SK-N-SH (cell line): ENCODE results near the gene ROBO1. TPM values are rescaled to one million over a fixed set of nuclear protein-coding genes. Genes with fewer than 3 reads are reported as not detected.

ENCODE experiments used
- CTCF ChIA-PET: fragments of 300-600, 350-600 bp; formaldehyde crosslinking; extraction: SDS; loops from one replicate; lab custom pipeline; 2021; lab: Yijun Ruan, JAX
- POLR2A ChIA-PET: fragments of 350-600 bp; sonication (Branson Sonifier 250); formaldehyde crosslinking; extraction: SDS; loops from one replicate; lab custom pipeline; 2020; ENCODE audit warnings: antibody characterized with exemption, inconsistent platforms; lab: Yijun Ruan, JAX
- DNase-seq: peaks from one replicate; pipeline ENCODE4 v3.0.0; 2012
- H2AFZ ChIP-seq: fragments of 200-600 bp; sonication (generic); 2 replicates; pipeline ENCODE4 v1.8.1; 2016; ENCODE audit warnings: antibody characterized with exemption, mild to moderate bottlenecking, low read depth
- H3F3A ChIP-seq: fragments of 200-600 bp; sonication (generic); replicated peaks from 2 replicates; pipeline ENCODE3; 2016; ENCODE audit warnings: antibody characterized with exemption, mild to moderate bottlenecking; ENCODE audit not compliant: insufficient read depth
- H3K27ac ChIP-seq, 2 experiments: fragments of 200-500 bp in 1 of 2; fragments of 200-600 bp in 1 of 2; sonication (Bioruptor generic) in 1 of 2; sonication (generic), shearing (Covaris generic) in 1 of 2; 2 replicates each; pipeline versions ENCODE4 v1.5.1 to v1.6.1; 2014 to 2016; ENCODE audit warnings: low read depth in 2 of 2, inconsistent platforms in 1 of 2, low read length in 1 of 2, mild to moderate bottlenecking in 1 of 2, mixed read lengths in 1 of 2
- H3K27me3 ChIP-seq: fragments of 200-600 bp; sonication (generic), shearing (Covaris generic); 2 replicates; pipeline ENCODE4 v1.6.1; 2016; ENCODE audit warnings: mixed run types; ENCODE audit not compliant: insufficient read depth
- H3K36me3 ChIP-seq, 2 experiments: fragments of 200-500 bp in 1 of 2; fragments of 200-600 bp in 1 of 2; sonication (Bioruptor generic) in 1 of 2; sonication (generic) in 1 of 2; replicated peaks in 1 of 2; 2 replicates each; pipeline versions ENCODE3 to v1.5.1; 2014 to 2016; ENCODE audit warnings: low read length in 1 of 2, mild to moderate bottlenecking in 1 of 2; ENCODE audit not compliant: insufficient read depth in 2 of 2, control insufficient read depth in 1 of 2
- H3K4me1 ChIP-seq, 2 experiments: fragments of 200-500 bp in 1 of 2; fragments of 200-600 bp in 1 of 2; sonication (Bioruptor generic) in 1 of 2; sonication (generic), shearing (Covaris generic) in 1 of 2; 2 replicates each; pipeline versions ENCODE4 v1.5.1 to v1.6.1; 2014 to 2016; ENCODE audit warnings: low read depth in 1 of 2, low read length in 1 of 2, mixed run types in 1 of 2; ENCODE audit not compliant: insufficient read depth in 2 of 2, control insufficient read depth in 1 of 2
- H3K4me2 ChIP-seq: fragments of 200-600 bp; sonication (generic), shearing (Covaris generic); 2 replicates; pipeline ENCODE4 v1.6.1; 2017; ENCODE audit warnings: mixed run types
- H3K4me3 ChIP-seq, 2 experiments: fragments of 200-500 bp in 1 of 2; fragments of 200-600 bp in 1 of 2; sonication (Bioruptor generic) in 1 of 2; sonication (generic), shearing (Covaris generic) in 1 of 2; 2 replicates each; pipeline versions ENCODE4 v1.5.1 to v1.8.1; 2014 to 2016; ENCODE audit warnings: low read depth in 2 of 2, inconsistent platforms in 1 of 2, low read length in 1 of 2, mild to moderate bottlenecking in 1 of 2, mixed read lengths in 1 of 2, moderate library complexity in 1 of 2
- H3K79me2 ChIP-seq: fragments of 200-600 bp; sonication (generic); 2 replicates; pipeline ENCODE4 v1.8.1; 2017; ENCODE audit warnings: mild to moderate bottlenecking; ENCODE audit not compliant: insufficient read depth
- H3K9ac ChIP-seq: fragments of 200-600 bp; sonication (generic); 2 replicates; pipeline ENCODE4 v1.6.1; 2017; ENCODE audit warnings: mixed run types
- H3K9me2 ChIP-seq: fragments of 200-600 bp; sonication (generic); 2 replicates; pipeline ENCODE4 v1.6.1; 2017; ENCODE audit warnings: mixed run types
- H3K9me3 ChIP-seq: fragments of 200-600 bp; sonication (generic); 2 replicates; pipeline ENCODE4 v1.6.1; 2017; ENCODE audit warnings: mixed run types, mild to moderate bottlenecking, moderate library complexity
- H4K20me1 ChIP-seq: fragments of 200-600 bp; sonication (generic); 2 replicates; pipeline ENCODE4 v1.6.1; 2017; ENCODE audit warnings: mild to moderate bottlenecking, mixed run types; ENCODE audit not compliant: insufficient read depth
- CHD2 ChIP-seq: fragments of 150-350 bp; IDR thresholded peaks from 2 replicates; pipeline ENCODE4 v1.6.1; 2018; ENCODE audit warnings: low read length; ENCODE audit not compliant: partially characterized antibody
- EP300 ChIP-seq, 2 experiments: IDR thresholded peaks; 2 replicates each; pipeline versions ENCODE4 v1.4.0 to v1.6.1; 2012; ENCODE audit warnings: borderline replicate concordance in 1 of 2, low read depth in 1 of 2, low read length in 1 of 2
- EZH2phosphoT487 ChIP-seq: fragments of 200-600 bp; sonication (generic); IDR thresholded peaks from 2 replicates; pipeline ENCODE4 v1.6.1; 2017; ENCODE audit warnings: low read depth, mixed run types, mild to moderate bottlenecking, antibody characterized with exemption, moderate library complexity, borderline replicate concordance
- FOSL2 ChIP-seq: IDR thresholded peaks from 2 replicates; pipeline ENCODE4 v1.4.0; 2012; ENCODE audit warnings: low read depth, mild to moderate bottlenecking, moderate library complexity, borderline replicate concordance
- FOXJ3 ChIP-seq: sonication (generic); formaldehyde crosslinking; IDR thresholded peaks from 2 replicates; pipeline ENCODE4 v1.5.1; 2020; ENCODE audit warnings: mild to moderate bottlenecking, missing genetic modification reagents
- FOXM1 ChIP-seq: IDR thresholded peaks from 2 replicates; pipeline ENCODE4 v1.4.0; 2012; ENCODE audit warnings: low read depth, mild to moderate bottlenecking
- GABPA ChIP-seq: IDR thresholded peaks from 2 replicates; pipeline ENCODE4 v1.4.0; 2012; ENCODE audit warnings: low read depth, mild to moderate bottlenecking
- GATA2 ChIP-seq: sonication (generic); formaldehyde crosslinking; IDR thresholded peaks from 2 replicates; pipeline ENCODE4 v1.5.0; 2020; ENCODE audit warnings: mild to moderate bottlenecking, missing genetic modification reagents
- JUND ChIP-seq: IDR thresholded peaks from 2 replicates; pipeline ENCODE4 v1.4.0; 2012
- MEF2A ChIP-seq: IDR thresholded peaks from 2 replicates; pipeline ENCODE4 v1.4.0; 2012; ENCODE audit warnings: low read depth, borderline replicate concordance
- MXI1 ChIP-seq: IDR thresholded peaks from 2 replicates; pipeline ENCODE4 v1.6.1; 2012; ENCODE audit warnings: mild to moderate bottlenecking, low read depth, low read length, improper control_type of control experiment
- NFIC ChIP-seq: IDR thresholded peaks from 2 replicates; pipeline ENCODE4 v1.4.0; 2012; ENCODE audit warnings: borderline replicate concordance
- RAD21 ChIP-seq: IDR thresholded peaks from 2 replicates; pipeline ENCODE4 v1.6.1; 2012; ENCODE audit warnings: mild to moderate bottlenecking, low read length
- RCOR1 ChIP-seq: fragments of 150-350 bp; IDR thresholded peaks from 2 replicates; pipeline ENCODE4 v1.6.1; 2017; ENCODE audit warnings: antibody characterized with exemption, low read length
- RFX5 ChIP-seq: IDR thresholded peaks from 2 replicates; pipeline ENCODE4 v1.6.1; 2012; ENCODE audit warnings: mild to moderate bottlenecking, improper control_type of control experiment, low read length
- RXRA ChIP-seq: IDR thresholded peaks from 2 replicates; pipeline ENCODE4 v1.4.0; 2012; ENCODE audit warnings: low read depth, mild to moderate bottlenecking, borderline replicate concordance
- SIN3A ChIP-seq: IDR thresholded peaks from 2 replicates; pipeline ENCODE4 v1.6.1; 2012; ENCODE audit warnings: low read depth, mild to moderate bottlenecking, low read length, moderate library complexity, borderline replicate concordance
- SMC3 ChIP-seq: IDR thresholded peaks from 2 replicates; pipeline ENCODE4 v1.6.1; 2012; ENCODE audit warnings: low read depth, low read length, improper control_type of control experiment
- TAF1 ChIP-seq: IDR thresholded peaks from 2 replicates; pipeline ENCODE4 v1.6.1; 2012; ENCODE audit warnings: low read depth, mild to moderate bottlenecking, low read length, moderate library complexity, borderline replicate concordance
- TEAD4 ChIP-seq: IDR thresholded peaks from 2 replicates; pipeline ENCODE4 v1.4.0; 2012; ENCODE audit warnings: mild to moderate bottlenecking, borderline replicate concordance; ENCODE audit not compliant: insufficient read depth
- YY1 ChIP-seq: IDR thresholded peaks from 2 replicates; pipeline ENCODE4 v1.4.0; 2012; ENCODE audit warnings: low read depth, mild to moderate bottlenecking
- WGBS: methylation state at CpG from one replicate; pipeline ENCODE4 v1.1.6; 2017; ENCODE audit warnings: low lambda C conversion rate; 5-methylcytosine and 5-hydroxymethylcytosine counted together
- polyA plus RNA-seq, 3 experiments: library from polyadenylated mRNA; depleted of rRNA; stranded (reverse); fragments of >200 nt; gene quantifications; 2 replicates each; pipeline ENCODE4 v1.2.3, GENCODE V29; 2012
- TF ChIP-seq, protein P1 (sequence below): fragments of 150-350 bp; IDR thresholded peaks from 2 replicates; pipeline ENCODE4 v1.6.1; 2016; ENCODE audit warnings: mild to moderate bottlenecking, low read depth, low read length
- TF ChIP-seq, protein P2 (sequence below): fragments of 200-600 bp; sonication (generic); IDR thresholded peaks from 2 replicates; pipeline ENCODE4 v1.6.1; 2017; ENCODE audit warnings: antibody characterized with exemption, mild to moderate bottlenecking, moderate library complexity
- TF ChIP-seq, protein P3 (sequence below): IDR thresholded peaks from 2 replicates; pipeline ENCODE4 v1.6.1; 2012; ENCODE audit warnings: mild to moderate bottlenecking, low read depth, low read length, moderate library complexity
- TF ChIP-seq, protein P4 (sequence below): IDR thresholded peaks from 2 replicates; pipeline ENCODE4 v1.4.0; 2012; ENCODE audit warnings: low read depth, borderline replicate concordance

Gene ROBO1
- polyA plus RNA-seq, 1 of the 3 experiments (the other 2 are of a cell fraction) = 22.7 TPM

DNA sequence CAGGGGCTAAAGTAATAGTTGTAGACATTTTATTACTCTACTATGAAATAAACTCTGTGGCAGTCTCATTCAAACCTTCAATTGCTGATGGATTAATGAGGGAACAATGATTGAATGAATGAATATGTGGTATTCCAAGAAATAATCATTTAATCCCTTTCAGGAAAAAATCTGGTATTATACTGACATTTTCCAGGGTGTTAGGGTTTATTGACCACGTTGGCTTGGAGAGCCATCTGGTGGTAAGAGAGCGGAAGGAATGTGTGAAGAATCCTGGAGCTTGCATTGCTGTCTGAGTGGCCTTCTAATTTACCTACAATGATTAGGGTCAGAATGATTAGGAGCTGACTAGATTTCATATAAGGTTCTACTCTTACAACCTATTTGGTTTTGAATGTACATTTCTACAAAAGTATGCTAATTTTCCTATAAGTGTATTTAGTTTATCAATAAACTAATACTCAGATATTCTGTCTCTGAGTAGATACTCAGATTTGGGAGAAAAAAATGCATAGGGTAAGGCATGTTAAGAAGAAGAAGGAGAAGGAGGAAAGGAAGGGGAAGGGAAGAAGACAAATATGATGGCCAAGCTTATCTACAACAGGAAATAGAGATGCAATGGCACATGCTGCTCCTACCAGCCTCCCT lies 249.9 kb downstream of the ROBO1 start:
- TF ChIP-seq, protein P1, sequence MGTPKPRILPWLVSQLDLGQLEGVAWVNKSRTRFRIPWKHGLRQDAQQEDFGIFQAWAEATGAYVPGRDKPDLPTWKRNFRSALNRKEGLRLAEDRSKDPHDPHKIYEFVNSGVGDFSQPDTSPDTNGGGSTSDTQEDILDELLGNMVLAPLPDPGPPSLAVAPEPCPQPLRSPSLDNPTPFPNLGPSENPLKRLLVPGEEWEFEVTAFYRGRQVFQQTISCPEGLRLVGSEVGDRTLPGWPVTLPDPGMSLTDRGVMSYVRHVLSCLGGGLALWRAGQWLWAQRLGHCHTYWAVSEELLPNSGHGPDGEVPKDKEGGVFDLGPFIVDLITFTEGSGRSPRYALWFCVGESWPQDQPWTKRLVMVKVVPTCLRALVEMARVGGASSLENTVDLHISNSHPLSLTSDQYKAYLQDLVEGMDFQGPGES = no peak
- TF ChIP-seq CHD2 (no peak), RFX5 (no peak), RAD21 (peak; percentile 85), FOXJ3 (CRISPR knock-in tag) (no peak), GATA2 (CRISPR knock-in tag) (no peak), NFIC (no peak), YY1 (no peak), EP300 (IDR thresholded peaks at IDR 0.05; ENCODE audit: borderline replicate concordance in 1 of 2, low read depth in 1 of 2, low read length in 1 of 2) (no peak), TAF1 (no peak), FOSL2 (no peak), MEF2A (no peak), TEAD4 (no peak), EZH2phosphoT487 (no peak), SIN3A (no peak), GABPA (no peak), RXRA (no peak), FOXM1 (no peak), JUND (no peak), MXI1 (no peak), SMC3 (peak; percentile 62), RCOR1 (peak; percentile 28; the same call in 1 of the 2 replicates)
- TF ChIP-seq, protein P2, sequence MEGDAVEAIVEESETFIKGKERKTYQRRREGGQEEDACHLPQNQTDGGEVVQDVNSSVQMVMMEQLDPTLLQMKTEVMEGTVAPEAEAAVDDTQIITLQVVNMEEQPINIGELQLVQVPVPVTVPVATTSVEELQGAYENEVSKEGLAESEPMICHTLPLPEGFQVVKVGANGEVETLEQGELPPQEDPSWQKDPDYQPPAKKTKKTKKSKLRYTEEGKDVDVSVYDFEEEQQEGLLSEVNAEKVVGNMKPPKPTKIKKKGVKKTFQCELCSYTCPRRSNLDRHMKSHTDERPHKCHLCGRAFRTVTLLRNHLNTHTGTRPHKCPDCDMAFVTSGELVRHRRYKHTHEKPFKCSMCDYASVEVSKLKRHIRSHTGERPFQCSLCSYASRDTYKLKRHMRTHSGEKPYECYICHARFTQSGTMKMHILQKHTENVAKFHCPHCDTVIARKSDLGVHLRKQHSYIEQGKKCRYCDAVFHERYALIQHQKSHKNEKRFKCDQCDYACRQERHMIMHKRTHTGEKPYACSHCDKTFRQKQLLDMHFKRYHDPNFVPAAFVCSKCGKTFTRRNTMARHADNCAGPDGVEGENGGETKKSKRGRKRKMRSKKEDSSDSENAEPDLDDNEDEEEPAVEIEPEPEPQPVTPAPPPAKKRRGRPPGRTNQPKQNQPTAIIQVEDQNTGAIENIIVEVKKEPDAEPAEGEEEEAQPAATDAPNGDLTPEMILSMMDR = peak; percentile 75
- TF ChIP-seq, protein P3, sequence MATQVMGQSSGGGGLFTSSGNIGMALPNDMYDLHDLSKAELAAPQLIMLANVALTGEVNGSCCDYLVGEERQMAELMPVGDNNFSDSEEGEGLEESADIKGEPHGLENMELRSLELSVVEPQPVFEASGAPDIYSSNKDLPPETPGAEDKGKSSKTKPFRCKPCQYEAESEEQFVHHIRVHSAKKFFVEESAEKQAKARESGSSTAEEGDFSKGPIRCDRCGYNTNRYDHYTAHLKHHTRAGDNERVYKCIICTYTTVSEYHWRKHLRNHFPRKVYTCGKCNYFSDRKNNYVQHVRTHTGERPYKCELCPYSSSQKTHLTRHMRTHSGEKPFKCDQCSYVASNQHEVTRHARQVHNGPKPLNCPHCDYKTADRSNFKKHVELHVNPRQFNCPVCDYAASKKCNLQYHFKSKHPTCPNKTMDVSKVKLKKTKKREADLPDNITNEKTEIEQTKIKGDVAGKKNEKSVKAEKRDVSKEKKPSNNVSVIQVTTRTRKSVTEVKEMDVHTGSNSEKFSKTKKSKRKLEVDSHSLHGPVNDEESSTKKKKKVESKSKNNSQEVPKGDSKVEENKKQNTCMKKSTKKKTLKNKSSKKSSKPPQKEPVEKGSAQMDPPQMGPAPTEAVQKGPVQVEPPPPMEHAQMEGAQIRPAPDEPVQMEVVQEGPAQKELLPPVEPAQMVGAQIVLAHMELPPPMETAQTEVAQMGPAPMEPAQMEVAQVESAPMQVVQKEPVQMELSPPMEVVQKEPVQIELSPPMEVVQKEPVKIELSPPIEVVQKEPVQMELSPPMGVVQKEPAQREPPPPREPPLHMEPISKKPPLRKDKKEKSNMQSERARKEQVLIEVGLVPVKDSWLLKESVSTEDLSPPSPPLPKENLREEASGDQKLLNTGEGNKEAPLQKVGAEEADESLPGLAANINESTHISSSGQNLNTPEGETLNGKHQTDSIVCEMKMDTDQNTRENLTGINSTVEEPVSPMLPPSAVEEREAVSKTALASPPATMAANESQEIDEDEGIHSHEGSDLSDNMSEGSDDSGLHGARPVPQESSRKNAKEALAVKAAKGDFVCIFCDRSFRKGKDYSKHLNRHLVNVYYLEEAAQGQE = no peak
- TF ChIP-seq, protein P4, sequence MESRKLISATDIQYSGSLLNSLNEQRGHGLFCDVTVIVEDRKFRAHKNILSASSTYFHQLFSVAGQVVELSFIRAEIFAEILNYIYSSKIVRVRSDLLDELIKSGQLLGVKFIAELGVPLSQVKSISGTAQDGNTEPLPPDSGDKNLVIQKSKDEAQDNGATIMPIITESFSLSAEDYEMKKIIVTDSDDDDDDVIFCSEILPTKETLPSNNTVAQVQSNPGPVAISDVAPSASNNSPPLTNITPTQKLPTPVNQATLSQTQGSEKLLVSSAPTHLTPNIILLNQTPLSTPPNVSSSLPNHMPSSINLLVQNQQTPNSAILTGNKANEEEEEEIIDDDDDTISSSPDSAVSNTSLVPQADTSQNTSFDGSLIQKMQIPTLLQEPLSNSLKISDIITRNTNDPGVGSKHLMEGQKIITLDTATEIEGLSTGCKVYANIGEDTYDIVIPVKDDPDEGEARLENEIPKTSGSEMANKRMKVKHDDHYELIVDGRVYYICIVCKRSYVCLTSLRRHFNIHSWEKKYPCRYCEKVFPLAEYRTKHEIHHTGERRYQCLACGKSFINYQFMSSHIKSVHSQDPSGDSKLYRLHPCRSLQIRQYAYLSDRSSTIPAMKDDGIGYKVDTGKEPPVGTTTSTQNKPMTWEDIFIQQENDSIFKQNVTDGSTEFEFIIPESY = no peak
- no peak overlapping the region for H3K9ac ChIP-seq
- no peaks in the 10 kb centered on the region for H4K20me1 ChIP-seq
- POLR2A ChIA-PET = no interaction called here
- no peaks in the 10 kb centered on the region for H3K36me3 ChIP-seq
- H3K4me2 ChIP-seq = no peak overlapping the region
- peak; percentile 29 for DNase-seq
- no peaks in the 10 kb centered on the region for H3K9me2 ChIP-seq
- H3K27ac ChIP-seq = no peak overlapping the region
- 24% methylated on average over 2 of the region's 2 CpGs for WGBS
- H3K27me3 ChIP-seq = no peaks in the 10 kb centered on the region
- no peaks in the 10 kb centered on the region for H3K9me3 ChIP-seq
- CTCF ChIA-PET = interaction anchor here (0.5 to 4.8 kb wide), 26 partner anchors 9 to 1203 kb away, joined by 3 to 55 read pairs (median 4); no protein-coding TSS in a partner anchor
- peaks cover 0 to 16% of the 10 kb centered on the region in 2 experiments; a peak in 2 of 4 replicates for H3K4me1 ChIP-seq
- H3F3A ChIP-seq = no peaks in the 10 kb centered on the region
- H3K4me3 ChIP-seq = no peak overlapping the region; a peak in 1 of 4 replicates
- H3K79me2 ChIP-seq = no peaks in the 10 kb centered on the region
- H2AFZ ChIP-seq = no peak overlapping the region
